Right atrium auricular region (tissue), 2 donors: ENCODE measurements around the gene RBMS1. TPM values are rescaled to one million over a fixed set of nuclear protein-coding genes. Genes with fewer than 3 reads are reported as not detected.

Experiments
- DNase-seq: peaks from one replicate; pipeline ENCODE4 v3.0.0-alpha.2; 2019; ENCODE audit warnings: low spot score
- H3K27ac ChIP-seq, 2 donors: fragments of 200-600 bp; sonication (generic); 1 replicate in 1 of 2; 2 replicates in 1 of 2; pipeline ENCODE4 v1.5.1; 2016 to 2019
- H3K27me3 ChIP-seq, 2 donors: fragments of 200-600 bp; sonication (generic); one replicate each; pipeline versions ENCODE4 v1.5.1 to v1.6.0; 2017 to 2019
- H3K36me3 ChIP-seq: fragments of 200-600 bp; sonication (generic); one replicate; pipeline ENCODE4 v1.5.1; 2016
- H3K4me1 ChIP-seq, 2 donors: fragments of 200-600 bp; sonication (generic); one replicate each; pipeline versions ENCODE4 v1.5.1 to v1.6.0; 2017 to 2019
- H3K4me3 ChIP-seq, 2 donors: fragments of 200-600 bp; sonication (generic); 1 replicate in 1 of 2; 2 replicates in 1 of 2; pipeline ENCODE4 v1.5.1; 2017 to 2019; ENCODE audit warnings: mild to moderate bottlenecking in 1 of 2, moderate library complexity in 1 of 2
- H3K9me3 ChIP-seq, 2 donors: fragments of 200-600 bp; sonication (generic); one replicate each; pipeline ENCODE4 v1.5.1; 2019
- total RNA-seq, 2 donors: library from RNA; depleted of rRNA; stranded (reverse); fragments of >200 nt; gene quantifications; one replicate each; pipeline ENCODE4 v1.1.0, GENCODE V29; 2016
- TF ChIP-seq, protein P1 (sequence below), 2 donors: fragments of 200-600 bp; sonication (generic); IDR thresholded peaks; one replicate each; pipeline ENCODE4 v1.5.1; 2019; ENCODE audit warnings: antibody characterized with exemption in 2 of 2

Gene RBMS1
- total RNA-seq, 2 donors from 2014 or later, result 52.3 to 57.0 TPM

DNA sequence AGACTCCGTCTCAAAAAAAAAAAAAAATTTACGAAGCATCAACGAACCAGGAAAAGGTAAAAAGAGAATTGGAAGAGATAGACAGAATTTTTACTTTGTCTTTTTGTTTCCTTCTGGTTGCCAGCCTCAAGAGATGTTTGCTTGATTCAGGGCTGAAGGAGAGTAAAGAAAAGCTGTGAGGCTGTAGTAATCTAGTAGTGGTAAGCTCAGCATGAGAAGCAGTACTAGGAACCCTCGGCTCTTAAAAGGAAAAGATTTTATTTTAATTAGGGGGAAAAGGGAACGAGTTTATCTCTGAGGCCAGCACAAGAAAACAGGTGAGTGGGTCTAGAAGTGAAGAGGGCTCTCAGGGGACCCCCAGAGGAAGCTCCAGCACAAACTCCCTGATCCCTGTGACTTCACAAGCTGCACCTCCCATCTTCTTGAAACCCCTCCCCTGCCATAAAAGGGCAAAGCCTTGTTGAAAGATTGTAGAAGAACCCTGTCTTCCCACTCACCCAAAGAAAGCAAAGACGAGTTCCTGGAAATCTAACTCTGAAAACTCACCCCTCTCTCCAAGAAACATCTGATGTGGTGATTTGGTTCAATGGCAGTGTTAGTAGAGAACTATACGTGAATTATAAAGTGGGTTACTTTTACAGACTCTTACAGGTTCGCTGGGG lies 8.6 kb downstream of the RBMS1 start:
- no peak for DNase-seq
- Histone ChIP-seq H3K36me3 (no peaks in the 10 kb centered on the region), H3K4me1 (peaks cover 0 to 52% of the 10 kb centered on the region in 2 donors), H3K4me3 (no peak overlapping the region), H3K9me3 (no peaks in the 10 kb centered on the region), H3K27me3 (no peaks in the 10 kb centered on the region), H3K27ac (peak overlapping the region in 1 of 2 donors; percentile 5)
- TF ChIP-seq, protein P1, sequence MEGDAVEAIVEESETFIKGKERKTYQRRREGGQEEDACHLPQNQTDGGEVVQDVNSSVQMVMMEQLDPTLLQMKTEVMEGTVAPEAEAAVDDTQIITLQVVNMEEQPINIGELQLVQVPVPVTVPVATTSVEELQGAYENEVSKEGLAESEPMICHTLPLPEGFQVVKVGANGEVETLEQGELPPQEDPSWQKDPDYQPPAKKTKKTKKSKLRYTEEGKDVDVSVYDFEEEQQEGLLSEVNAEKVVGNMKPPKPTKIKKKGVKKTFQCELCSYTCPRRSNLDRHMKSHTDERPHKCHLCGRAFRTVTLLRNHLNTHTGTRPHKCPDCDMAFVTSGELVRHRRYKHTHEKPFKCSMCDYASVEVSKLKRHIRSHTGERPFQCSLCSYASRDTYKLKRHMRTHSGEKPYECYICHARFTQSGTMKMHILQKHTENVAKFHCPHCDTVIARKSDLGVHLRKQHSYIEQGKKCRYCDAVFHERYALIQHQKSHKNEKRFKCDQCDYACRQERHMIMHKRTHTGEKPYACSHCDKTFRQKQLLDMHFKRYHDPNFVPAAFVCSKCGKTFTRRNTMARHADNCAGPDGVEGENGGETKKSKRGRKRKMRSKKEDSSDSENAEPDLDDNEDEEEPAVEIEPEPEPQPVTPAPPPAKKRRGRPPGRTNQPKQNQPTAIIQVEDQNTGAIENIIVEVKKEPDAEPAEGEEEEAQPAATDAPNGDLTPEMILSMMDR (IDR thresholded peaks at IDR 0.05), result no peak

DNA sequence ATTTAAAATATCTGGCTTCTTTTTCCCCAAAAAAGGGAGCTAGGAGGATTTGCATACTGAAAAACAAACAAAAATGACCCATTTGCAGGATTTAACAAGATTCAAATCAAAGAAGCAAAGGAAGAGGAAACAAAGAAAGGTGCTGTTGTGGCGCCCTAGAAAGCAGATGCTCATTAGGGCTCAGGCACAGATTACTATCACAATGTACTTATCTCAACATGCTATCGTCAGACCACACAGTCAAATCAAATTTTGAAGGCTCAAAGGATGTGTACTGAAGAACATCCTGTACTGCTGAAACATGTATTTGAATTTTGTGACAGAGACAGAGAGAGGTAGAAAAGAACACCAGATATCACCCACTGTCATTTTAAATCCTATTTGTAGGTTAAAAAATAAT lies 10.9 kb downstream of the RBMS1 start:
- no peak overlapping the region for H3K4me3 ChIP-seq
- TF ChIP-seq, protein P1 (IDR thresholded peaks at IDR 0.05), result no peak
- H3K9me3 ChIP-seq, result no peaks in the 10 kb centered on the region
- H3K4me1 ChIP-seq, result peaks cover 0 to 53% of the 10 kb centered on the region in 2 donors
- no peaks in the 10 kb centered on the region for H3K36me3 ChIP-seq
- peak overlapping the region in 1 of 2 donors; percentile 4 for H3K27ac ChIP-seq
- DNase-seq, result no peak
- no peaks in the 10 kb centered on the region for H3K27me3 ChIP-seq

DNA sequence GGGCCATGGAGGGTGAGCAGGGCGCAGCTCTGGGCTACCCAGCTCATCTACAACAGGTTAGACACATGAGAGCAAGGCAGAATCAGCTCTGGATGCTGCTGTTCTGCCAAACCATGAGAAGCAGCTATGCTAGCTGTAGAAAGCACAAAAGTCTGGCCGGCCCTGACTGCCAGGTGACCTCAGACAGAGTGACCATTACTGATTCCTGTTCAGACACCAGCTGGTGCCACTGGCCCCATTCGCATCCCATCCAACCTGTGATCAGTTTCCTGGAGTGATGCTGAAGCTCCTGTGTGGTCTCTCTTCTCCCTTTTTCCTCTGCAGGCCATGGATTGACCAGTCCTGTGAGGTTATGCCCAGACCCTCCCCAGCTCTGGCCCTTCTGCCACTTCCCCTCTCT lies 14.3 kb downstream of the RBMS1 start:
- H3K4me3 ChIP-seq, result no peak overlapping the region
- H3K36me3 ChIP-seq, result no peaks in the 10 kb centered on the region
- H3K9me3 ChIP-seq, result no peaks in the 10 kb centered on the region
- H3K27ac ChIP-seq, result peak overlapping the region in 1 of 2 donors; percentile 9
- peaks cover 0 to 30% of the 10 kb centered on the region in 2 donors for H3K4me1 ChIP-seq
- H3K27me3 ChIP-seq, result no peaks in the 10 kb centered on the region
- no peak for DNase-seq
- TF ChIP-seq, protein P1 (IDR thresholded peaks at IDR 0.05), result no peak

DNA sequence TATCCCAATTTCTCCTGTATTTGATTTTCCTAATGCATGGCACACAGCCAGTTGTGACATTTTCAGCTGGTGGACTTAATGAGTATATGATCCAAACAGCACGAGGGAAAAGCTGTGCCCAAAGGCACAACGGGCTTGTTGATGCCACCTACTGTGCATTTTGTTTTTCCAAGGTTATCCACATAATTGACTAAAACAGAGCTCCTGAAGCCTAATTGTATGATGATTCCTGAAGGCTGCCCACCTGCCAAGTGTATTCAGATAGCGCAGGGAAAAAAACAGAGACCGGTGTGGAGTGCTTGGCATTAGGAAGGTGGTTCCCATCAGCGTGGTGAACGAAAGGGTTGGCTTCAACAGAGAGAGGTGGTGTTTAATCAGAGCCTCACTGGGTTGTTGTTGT lies 14.9 kb downstream of the RBMS1 start:
- Histone ChIP-seq H3K27me3 (no peaks in the 10 kb centered on the region), H3K4me3 (no peak overlapping the region), H3K9me3 (no peaks in the 10 kb centered on the region), H3K27ac (no peak overlapping the region), H3K4me1 (peaks cover 0 to 35% of the 10 kb centered on the region in 2 donors), H3K36me3 (no peaks in the 10 kb centered on the region)
- TF ChIP-seq, protein P1 (IDR thresholded peaks at IDR 0.05), result no peak
- no peak for DNase-seq

DNA sequence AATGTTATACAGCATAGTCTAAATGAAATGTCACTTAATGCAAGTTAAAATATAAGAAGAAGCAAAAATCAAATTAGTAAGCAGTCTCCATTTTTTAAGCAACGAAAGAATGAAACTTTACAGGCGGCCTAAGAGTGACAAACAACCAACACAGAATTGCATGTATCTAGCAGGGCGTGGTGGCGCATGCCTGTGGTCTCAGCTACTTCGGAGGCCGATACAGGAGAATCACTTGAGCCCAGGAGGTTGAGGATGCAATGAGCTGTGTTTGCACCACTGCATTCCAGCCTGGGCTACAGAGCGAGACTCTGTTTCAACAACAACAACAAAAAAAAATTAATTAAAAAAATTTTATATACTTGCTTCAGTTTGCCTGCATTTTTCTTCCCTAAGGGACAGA lies 16.6 kb downstream of the RBMS1 start:
- DNase-seq, result no peak
- Histone ChIP-seq H3K9me3 (no peaks in the 10 kb centered on the region), H3K4me3 (no peak overlapping the region), H3K27ac (no peak overlapping the region), H3K36me3 (no peaks in the 10 kb centered on the region), H3K4me1 (peaks cover 0 to 35% of the 10 kb centered on the region in 2 donors), H3K27me3 (no peaks in the 10 kb centered on the region)
- TF ChIP-seq, protein P1 (IDR thresholded peaks at IDR 0.05), result no peak
